Putamen (tissue), 1 donor: ENCODE measurements around the gene IGFALS.
A peak's percentile ranks its signal among the peaks of the same experiment; 100 is the strongest.

Source experiments
- DNase-seq: peaks from one replicate; pipeline ENCODE4 v3.0.0-alpha.2; 2016; ENCODE audit warnings: low spot score

The IGFALS gene

DNA sequence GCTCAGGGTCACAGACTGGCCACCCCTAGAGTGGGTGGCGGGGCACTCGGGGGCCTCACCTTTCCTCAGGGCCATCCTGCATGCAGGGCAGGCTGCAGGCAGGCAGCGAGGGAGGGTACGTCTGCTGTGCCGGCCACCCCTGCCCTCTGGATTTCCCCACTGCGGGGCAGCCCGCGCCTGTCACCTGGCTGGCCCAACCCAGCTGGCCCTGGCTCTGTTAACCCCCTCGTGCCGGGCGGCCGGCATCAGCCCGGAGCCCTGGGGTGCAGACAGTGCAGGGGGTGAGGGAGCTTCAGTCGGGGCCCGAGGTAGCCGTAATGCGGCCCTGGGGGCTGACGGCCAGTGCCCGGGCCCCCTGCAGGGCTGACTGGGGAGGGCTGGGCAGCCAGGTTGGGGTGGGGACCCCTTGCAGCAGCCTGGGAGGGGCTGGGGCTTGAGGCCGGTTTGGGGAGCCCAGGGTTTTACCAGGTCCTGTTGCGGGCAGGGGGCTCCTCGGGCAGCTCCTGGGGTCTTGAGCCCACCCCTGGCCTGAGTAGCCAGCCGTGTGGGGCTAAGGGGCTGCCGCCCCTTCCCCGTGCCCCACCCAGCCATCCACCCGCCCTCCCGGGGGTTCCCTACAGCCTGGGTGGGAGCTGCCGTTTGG, at the start of gene IGFALS:
Gene IGFALS (minus strand): TSS at position 128 of the 643 bp plus-strand sequence. CDS start 53 bp downstream, at position 75.
- DNase-seq, result no peak

DNA sequence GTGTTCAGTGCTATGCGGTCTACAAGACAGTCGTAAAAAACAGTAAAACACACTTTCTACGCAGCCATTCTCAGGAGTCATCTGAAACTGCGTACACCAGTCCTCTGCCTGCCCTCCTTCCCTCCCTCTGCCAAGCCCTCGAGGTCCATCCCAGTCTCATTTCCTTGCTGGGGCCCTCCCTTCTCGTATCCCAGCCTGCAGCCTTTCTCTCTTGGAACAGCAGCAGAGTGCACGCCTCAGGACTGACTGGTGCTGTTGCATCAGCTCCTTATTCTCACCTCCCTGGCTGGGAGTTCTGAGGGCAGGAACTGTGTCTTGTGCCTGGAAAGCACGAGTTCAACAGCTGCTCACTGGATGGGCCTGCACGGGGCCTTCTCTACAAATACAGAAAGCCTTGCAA, 46.0 kb upstream of the IGFALS start:
- DNase-seq, result no peak

DNA sequence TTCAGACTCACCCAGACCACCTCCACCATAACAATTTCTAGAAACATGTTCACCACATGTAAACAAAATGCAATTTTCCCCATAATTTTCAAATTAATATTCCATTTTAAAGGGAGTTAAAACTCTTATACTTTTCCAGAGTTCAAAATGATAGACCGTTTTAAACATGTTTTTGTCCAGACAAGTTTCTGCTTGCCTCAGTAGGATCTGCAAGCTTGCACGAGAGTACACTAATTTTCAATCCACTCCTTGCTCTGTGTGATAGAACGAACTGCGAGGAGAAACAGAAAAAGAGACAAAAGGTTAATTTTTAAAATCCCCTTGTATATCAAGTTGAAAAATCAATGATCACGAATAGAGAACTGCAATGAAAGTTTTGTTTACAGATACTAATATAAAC, 40.6 kb upstream of the IGFALS start:
- no peak for DNase-seq

DNA sequence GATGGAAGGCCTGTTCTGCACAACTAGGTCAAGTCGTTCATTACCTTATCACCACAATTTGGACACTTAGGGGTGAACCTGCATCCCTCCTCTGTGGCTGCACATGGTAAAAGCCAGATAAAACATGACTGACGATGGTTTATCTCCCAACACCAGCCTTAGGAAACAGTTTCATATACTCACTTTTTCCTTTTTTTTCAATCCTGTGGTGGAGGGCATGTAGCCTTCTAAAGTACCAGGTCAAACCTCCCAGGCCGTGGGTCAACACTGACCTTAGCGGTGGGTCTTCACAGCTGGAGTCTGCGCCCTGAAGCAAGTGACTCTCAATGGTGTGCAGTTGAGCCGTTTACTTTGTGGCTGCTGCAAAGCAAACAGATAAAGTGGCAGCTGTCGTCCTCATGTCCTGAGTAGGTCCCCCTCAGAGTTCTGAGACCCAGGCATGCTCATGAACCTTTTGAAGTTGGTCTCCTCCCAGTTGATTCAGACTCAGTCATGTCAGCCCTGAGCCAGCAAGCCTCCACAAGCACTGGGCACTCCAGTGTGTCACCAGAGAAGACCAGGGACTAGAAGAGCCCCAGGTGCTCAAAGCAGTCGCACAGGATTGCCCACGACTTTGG, 39.4 kb upstream of the IGFALS start:
- DNase-seq, result no peak

DNA sequence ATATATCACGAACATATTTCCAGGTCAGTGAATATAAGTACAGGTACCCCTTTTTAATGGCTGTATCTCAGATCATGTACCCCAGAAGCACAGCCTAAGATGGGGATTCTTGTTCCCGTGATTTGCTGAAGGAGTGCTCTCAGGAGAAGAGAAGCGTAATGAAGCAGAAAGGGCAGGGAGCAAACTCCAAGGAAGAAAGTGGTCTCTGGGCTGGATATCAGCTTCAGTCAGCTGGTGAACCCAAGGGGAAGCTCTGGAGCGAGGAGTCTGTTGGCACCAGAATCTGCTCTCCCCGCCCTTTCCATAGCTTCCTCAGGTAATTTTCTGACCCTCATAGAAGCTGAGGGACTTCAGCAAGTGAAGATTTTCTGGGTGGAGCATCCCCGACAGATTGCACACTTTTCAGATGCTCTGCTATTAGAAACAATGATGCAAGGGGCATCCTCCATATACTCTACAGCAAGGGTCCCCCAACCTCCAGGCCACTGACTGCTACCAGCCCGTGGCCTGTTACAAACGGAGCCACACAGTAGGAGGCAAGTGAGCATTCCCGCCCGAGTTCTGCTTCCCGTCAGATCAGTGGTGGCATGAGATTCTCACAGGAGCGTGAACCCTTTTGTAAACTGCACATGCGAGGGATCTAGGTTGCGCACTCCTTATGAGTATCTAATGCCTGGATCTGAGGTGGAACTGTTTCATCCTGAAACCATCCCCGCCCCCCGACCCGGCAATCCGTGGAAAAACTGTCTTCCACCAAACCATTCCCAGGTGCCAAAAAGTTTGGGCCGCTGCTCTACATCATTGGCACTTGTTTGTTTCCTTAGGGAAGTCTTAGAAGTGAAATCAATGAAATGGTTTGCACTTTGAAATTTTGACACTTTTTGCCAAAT, 37.9 kb upstream of the IGFALS start:
- DNase-seq, result no peak

DNA sequence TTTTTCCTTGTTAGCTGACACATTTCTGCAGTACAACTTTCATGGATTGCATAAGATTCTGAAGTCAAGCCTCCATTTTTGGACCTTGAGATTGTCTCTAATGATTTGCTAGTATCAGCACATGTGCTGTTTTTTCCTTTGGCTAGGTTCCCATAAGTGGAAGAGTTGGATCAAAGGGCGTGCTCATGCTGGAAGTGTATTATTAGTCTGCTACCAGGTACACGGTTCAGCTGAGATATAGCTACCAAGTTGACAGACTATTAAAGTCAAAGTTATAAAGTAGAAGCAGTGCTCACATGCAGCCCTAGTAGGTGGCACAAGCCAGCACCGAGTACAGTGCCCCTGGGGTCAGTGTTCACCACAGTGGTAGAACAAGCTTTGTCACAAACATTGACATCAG, 36.7 kb upstream of the IGFALS start:
- DNase-seq, result no peak

DNA sequence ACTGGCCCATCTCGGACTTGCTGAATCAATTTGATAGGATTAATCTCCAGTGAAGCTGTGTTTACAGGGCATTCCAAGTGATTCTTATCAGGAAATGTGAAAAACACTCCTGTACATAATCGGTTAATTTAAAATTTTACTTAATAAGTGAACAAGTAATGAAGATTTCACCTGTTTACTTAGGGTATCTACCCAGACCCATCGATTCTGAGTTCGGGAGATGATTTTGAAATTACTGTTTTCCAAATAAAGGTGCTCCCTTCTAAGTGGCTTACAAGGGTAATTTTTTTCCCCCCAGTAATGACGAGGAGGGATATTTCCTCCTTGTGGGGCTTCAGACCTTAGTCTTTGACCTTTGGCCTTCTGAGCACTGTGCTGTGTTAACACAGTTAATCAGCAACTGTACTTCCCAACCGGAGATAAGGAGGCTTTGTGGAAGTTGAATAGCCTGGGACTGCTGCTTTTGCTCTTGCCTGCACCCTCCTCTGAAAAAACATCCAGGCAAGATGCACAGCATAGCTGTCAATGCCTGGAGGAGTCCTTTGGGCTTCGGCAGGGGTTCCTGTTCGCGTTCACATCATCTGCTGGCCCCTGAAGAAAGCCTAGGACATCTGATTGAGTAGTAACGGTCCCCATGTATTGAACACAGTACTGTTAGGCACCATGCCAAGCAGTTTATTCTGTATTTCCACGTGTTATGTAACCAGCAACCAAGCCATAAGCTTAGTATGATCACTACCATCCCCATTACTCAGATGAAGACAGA, 35.3 kb upstream of the IGFALS start:
- DNase-seq, result no peak

DNA sequence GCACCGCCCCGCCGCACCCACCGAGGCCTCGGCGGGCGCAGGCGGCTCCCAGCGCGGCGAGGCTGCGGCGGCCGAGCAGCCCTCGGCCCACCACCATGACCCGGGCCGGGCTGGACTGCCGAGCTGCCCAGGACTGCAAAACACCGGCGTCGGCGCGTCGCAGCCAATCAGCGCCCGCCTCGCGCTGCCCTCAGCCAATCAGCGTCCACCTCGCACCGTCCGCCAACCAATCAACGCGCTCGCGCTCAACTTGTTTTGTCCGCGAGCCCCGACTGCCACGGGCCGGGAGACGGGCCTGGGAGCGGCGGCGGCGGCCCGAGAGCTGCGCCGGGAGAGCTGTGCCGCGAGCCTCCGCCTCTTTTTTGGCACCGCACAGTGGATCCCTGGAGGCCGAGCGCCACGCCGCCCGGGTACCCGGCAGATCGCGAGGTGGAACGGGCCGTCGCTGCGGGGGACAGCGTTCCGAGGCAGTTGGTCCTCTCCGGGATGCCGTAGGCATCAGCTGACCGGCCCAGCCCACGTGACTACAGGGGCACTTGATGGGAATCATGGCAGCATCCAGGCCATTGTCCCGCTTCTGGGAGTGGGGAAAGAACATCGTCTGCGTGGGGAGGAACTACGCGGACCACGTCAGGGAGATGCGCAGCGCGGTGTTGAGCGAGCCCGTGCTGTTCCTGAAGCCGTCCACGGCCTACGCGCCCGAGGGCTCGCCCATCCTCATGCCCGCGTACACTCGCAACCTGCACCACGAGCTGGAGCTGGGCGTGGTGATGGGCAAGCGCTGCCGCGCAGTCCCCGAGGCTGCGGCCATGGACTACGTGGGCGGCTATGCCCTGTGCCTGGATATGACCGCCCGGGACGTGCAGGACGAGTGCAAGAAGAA, 33.4 kb upstream of the IGFALS start, which contains the start of the genes FAHD1 and HAGH:
Gene FAHD1 (plus strand): TSS at position 516 of the 883 bp plus-strand sequence. CDS start 33 bp downstream, at position 549.
Gene HAGH (minus strand): TSS at position 135 of the 883 bp plus-strand sequence. CDS start 38 bp downstream, at position 97.
- peak; percentile 92 for DNase-seq

DNA sequence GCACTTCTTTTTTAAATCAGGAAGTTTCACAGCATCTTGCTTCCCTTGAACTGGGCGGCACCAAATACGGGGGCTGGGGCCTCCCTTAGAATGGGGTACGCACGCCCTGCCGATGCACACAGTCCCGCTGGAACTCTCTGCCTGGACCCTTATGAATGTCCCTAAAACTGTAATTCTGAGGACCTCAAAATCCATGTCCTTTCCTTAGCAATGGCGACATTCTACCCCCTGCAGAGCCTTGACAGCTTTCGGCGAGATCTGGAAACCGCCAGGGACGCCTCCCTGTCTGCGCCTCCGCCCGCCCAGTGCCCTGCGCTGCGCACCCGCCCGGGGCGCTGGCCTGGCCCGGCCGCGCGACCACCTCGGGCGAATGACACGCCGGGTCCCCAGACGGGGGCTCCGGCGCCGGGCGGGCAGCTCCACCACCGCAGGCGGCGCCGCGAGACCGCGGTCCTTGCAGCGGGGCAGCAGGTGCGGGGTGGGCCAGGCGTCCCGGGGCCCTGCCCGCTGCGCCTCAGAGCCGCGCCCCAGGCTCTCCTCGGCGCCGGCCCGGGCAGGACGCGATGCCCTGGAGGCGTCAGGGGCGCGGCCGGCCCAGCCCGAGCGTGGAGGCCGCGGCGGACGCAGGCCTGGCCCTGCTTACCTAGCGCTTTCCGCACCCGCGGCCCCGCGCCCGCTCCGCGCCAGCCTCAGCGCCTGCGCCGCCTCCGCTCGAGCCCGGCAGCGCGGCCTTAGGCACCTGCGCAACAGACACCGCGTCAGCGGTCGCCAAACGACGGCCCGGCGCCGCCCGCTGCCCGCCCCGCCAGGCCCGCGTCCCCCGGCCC, 32.6 kb upstream of the IGFALS start:
- DNase-seq, result peak; percentile 22

DNA sequence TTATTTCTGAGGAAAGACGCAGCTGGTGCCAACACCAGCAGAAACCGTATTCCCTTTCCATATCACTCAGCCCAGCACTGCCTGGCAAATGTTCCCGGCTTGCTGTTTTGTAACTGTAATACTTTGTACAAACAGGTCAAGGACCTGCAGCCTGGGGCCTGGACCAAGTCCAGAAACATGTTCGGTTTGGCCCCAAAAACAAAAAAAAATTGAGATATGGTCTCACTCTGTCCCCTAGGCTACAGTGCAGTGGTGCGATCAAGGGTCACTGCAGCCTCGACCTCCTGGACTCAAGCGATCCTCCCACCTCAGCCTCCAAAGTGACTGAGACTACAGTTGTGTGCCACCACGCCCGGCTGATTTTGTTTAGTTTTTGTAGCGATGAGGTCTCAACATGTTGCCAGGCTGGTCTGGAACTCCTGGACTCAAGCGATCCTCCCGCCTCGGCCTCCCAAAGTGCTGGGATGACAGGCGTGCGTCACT, 31.9 kb upstream of the IGFALS start:
- no peak for DNase-seq

DNA sequence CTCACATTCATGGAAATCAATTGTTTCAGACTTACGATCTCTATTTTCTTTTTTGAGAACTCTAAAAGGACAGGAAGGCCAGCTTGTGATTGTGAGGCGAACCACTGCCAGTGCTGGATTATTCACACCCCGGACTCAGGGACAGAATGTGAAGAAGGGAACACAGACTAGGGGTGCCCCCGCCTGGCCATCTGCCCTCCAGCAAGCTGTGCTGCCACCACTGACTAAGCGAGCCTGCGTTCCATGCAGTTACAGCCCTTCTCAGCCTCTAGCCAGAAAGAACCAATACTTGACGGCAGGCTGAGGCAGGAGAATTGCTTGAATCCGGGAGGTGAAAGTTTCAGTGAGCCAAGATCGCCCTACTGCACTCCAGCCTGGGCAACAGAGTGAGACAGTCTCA, 30.3 kb upstream of the IGFALS start:
- DNase-seq, result no peak

DNA sequence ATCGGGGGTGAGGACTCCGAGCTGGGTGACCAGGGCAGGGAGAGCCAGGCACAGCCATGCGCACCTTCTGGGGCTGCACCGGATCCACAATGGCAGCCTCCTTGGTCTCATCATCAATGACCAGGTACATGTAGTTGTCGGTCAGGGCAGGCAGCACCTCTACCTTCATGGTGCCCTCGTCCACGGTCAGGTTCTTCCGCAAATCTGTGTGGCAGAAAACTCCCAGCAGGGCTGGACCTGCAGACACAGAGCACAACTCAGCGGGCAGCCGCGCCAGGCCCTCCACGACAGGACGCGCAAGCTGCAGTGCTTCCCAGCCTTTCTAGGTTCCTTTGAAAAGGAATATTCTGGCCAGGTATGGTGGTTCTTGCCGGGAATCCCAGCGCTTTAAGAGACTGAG, 29.3 kb upstream of the IGFALS start:
- no peak for DNase-seq

DNA sequence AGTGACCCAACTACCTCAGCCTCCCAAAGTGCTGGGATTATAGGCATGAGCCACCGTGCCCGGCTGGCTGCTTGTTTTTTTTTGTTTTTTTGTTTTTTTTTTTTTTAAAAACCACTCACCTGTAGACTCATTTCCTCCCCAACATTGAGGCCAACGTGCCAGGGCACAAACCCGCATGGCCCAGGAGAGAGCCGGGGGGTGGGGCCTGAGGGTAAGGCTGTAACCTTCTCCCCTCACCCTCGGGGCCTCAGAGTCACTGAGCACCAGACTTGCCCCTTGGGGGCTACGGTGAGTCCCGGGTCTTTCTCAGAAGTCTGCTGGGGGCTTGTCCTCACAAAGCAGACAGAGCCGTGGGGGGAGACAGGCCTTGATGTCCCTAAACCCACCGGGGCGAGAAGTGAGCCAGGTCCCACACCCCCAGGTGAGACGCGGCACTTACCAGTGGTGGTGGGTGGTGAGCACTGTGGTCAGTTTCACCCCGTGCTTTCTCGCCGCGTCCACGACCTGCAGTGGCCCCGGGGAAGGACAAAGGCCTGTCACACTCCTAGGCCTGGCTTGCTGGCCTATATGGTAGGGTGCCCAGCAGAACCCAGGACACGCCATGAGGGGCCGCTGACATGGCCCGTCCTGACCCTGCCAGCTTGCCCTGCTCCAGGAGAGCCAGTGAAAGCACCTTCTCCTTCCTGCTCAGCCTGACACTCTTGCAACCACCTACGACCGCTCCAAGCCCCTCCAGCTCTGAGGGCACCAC, 28.5 kb upstream of the IGFALS start:
- no peak for DNase-seq

DNA sequence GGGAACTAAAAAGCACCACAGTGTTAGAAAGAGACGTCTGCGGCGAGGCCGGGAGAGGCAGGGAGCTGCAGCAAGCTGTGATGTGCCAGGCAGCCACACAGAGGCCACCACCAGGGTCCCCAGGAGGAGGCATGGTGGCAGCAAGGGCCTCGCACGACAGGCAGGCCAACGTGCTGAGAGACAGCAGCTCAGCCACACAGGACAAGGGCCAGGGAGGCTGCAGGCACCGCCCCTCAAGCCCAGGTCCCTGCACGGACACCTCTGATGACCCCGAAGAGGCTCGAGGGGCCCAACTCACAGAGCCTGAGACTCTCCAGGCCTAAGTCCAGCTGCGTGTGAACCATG, 27.4 kb upstream of the IGFALS start:
- no peak for DNase-seq

DNA sequence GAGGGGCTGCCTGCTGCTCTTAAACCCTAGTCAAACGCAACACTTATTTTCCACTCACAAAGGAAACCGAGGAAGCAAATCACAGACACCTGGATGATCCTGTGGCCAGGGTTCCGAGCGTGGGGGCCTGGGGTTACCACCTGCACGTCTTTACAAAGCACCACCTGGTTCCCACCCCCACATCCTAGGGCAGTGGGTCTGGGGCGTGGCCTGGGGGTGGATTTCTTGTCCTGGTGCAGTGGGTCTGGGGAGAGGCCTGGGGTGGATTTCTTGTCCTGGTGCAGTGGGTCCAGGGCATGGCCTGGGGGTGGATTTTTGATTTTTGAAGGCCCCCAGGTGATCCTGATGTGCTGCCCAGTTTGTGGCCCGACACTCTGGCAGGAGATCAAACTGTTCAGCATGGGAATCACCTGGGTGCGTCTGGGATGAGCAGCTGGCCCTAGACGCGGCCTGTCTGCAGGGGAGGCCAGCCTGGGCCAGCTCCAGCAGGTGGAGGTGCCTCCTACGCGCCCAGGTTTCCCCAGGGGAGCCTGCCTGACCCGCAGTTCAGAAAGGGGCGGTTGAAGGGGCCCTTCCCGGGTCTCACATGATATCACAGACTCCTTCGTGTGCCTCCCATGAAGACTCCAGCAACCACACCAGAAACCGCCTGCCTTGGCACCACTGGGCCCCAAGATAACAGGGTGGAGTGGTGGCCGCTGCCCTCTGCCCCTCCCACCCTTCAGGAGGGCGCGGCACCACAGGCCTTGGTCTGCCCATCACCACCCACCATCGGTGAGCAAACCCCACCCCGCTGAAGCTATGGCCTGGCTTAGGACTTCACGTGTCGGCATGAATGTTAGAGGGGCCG, 26.8 kb upstream of the IGFALS start:
- DNase-seq, result no peak

DNA sequence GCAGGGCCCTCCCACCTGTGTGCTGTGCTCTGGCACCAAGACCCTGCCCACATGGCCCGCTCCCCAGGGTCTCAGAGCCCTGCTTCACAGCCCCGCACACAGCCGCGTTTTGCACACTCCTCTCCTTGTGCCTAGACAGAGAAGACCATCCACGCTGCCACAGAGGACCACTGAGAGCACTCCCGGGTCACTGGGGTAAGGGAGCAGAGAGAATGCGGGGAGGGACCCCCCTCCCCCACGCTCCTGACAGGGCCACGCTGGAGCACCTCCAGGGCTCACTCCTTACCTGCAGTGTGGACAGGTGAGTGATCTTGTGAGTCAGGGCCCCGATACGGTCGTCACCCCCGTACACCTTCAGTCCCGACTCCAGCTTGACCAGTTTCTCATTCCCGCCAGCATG, 26.1 kb upstream of the IGFALS start:
- DNase-seq, result no peak

DNA sequence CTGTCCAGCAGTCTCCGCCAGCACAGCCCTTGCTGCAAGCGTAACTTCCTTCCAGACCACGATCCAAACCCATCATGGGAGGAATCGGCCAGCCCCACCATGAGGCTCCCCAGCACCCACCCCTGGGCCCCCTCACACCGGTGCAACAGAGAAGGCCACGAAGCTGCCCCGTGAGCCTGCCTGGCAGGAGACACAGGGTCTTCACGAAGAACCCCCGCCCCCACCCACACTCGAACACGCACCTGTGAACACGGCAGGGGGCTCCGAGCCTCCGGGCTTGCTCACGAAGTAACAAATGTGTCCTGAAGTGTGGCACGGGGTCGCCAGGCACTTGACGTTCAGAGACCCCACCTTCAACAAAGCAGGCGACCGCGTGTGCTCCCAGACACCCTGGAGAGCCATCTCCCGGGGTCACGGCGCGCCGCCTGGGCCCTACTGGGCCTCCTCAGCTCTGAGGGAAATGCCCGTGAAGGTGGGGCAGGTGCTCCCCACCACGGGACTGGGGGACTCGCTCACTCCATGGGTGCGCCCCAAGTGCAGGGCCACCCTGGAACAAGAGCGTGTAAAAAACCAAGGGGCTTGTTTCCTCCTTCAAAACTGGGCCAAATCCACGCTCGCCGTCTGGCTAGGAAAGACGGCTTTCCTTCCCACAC, 25.5 kb upstream of the IGFALS start:
- no peak for DNase-seq
